ENCODE data around the gene ASMTL.

ASMTL gene

GRCh38 chrX:1444561-1445500 is 7.9 kb downstream of the ASMTL start:
- no peaks in the 10 kb centered on the region; the same call in 1 of the 2 replicates for H3K36me3 ChIP-seq (ENCODE audit: insufficient read depth, low read length)
- no peak for DNase-seq (ENCODE audit: low read depth, low spot score)
- no peak overlapping the region for H3K9ac ChIP-seq (ENCODE audit: insufficient read length)
- H3K27ac ChIP-seq, result no peak overlapping the region
- TF ChIP-seq POLR2AphosphoS5 (IDR thresholded peaks at IDR 0.05; ENCODE audit: borderline replicate concordance, low read depth, low read length) (no peak), EZH2 (IDR thresholded peaks at IDR 0.05) (no peak), FOXP2 (optimal IDR thresholded peaks at IDR 0.05; ENCODE audit: control extremely low read depth, extremely low read length, insufficient read depth) (no peak)
- no peak overlapping the region for H3K4me3 ChIP-seq
- no peaks in the 10 kb centered on the region for H3K9me3 ChIP-seq (ENCODE audit: low read depth, low read length)

GRCh38 chrX:1443496-1444075 is 9.1 kb downstream of the ASMTL start:
- Histone ChIP-seq H3K27ac (no peak overlapping the region), H3K36me3 (ENCODE audit: insufficient read depth, low read length) (no peaks in the 10 kb centered on the region; the same call in 1 of the 2 replicates), H3K4me3 (no peak overlapping the region), H3K9me3 (ENCODE audit: low read depth, low read length) (no peaks in the 10 kb centered on the region), H3K9ac (ENCODE audit: insufficient read length) (no peak overlapping the region)
- no peak for TF ChIP-seq EZH2 (IDR thresholded peaks at IDR 0.05)
- no peak for TF ChIP-seq POLR2AphosphoS5 (IDR thresholded peaks at IDR 0.05; ENCODE audit: borderline replicate concordance, low read depth, low read length)
- TF ChIP-seq FOXP2 (optimal IDR thresholded peaks at IDR 0.05; ENCODE audit: control extremely low read depth, extremely low read length, insufficient read depth), result no peak
- no peak for DNase-seq (ENCODE audit: low read depth, low spot score)

GRCh38 chrX:1442724-1443367 is 9.9 kb downstream of the ASMTL start:
- TF ChIP-seq EZH2 (IDR thresholded peaks at IDR 0.05) (no peak), POLR2AphosphoS5 (IDR thresholded peaks at IDR 0.05; ENCODE audit: borderline replicate concordance, low read depth, low read length) (no peak), FOXP2 (optimal IDR thresholded peaks at IDR 0.05; ENCODE audit: control extremely low read depth, extremely low read length, insufficient read depth) (no peak)
- no peak overlapping the region for H3K9ac ChIP-seq (ENCODE audit: insufficient read length)
- H3K36me3 ChIP-seq (ENCODE audit: insufficient read depth, low read length), result no peaks in the 10 kb centered on the region; the same call in 1 of the 2 replicates
- DNase-seq (ENCODE audit: low read depth, low spot score), result no peak
- no peak overlapping the region for H3K27ac ChIP-seq
- H3K4me3 ChIP-seq, result no peak overlapping the region
- H3K9me3 ChIP-seq (ENCODE audit: low read depth, low read length), result no peaks in the 10 kb centered on the region

GRCh38 chrX:1442016-1442665 is 10.6 kb downstream of the ASMTL start:
- no peak for TF ChIP-seq EZH2 (IDR thresholded peaks at IDR 0.05)
- no peak for TF ChIP-seq POLR2AphosphoS5 (IDR thresholded peaks at IDR 0.05; ENCODE audit: borderline replicate concordance, low read depth, low read length)
- no peak for TF ChIP-seq FOXP2 (optimal IDR thresholded peaks at IDR 0.05; ENCODE audit: control extremely low read depth, extremely low read length, insufficient read depth)
- no peak overlapping the region for H3K27ac ChIP-seq
- H3K4me3 ChIP-seq, result no peak overlapping the region
- no peaks in the 10 kb centered on the region; the same call in 1 of the 2 replicates for H3K36me3 ChIP-seq (ENCODE audit: insufficient read depth, low read length)
- H3K9ac ChIP-seq (ENCODE audit: insufficient read length), result no peak overlapping the region
- H3K9me3 ChIP-seq (ENCODE audit: low read depth, low read length), result no peaks in the 10 kb centered on the region
- no peak for DNase-seq (ENCODE audit: low read depth, low spot score)

- H3K9me3 ChIP-seq (ENCODE audit: low read depth, low read length), result no peaks in the 10 kb centered on the region
- DNase-seq (ENCODE audit: low read depth, low spot score), result no peak
- peaks cover 5% of the 10 kb centered on the region; the same call in 1 of the 2 replicates for H3K36me3 ChIP-seq (ENCODE audit: insufficient read depth, low read length)
- H3K4me3 ChIP-seq, result no peak overlapping the region
- TF ChIP-seq FOXP2 (optimal IDR thresholded peaks at IDR 0.05; ENCODE audit: control extremely low read depth, extremely low read length, insufficient read depth) (no peak), EZH2 (IDR thresholded peaks at IDR 0.05) (no peak), POLR2AphosphoS5 (IDR thresholded peaks at IDR 0.05; ENCODE audit: borderline replicate concordance, low read depth, low read length) (no peak)
- H3K9ac ChIP-seq (ENCODE audit: insufficient read length), result no peak overlapping the region
- no peak overlapping the region for H3K27ac ChIP-seq
Observed at GRCh38 chrX:1440506-1440905, 12.2 kb downstream of the ASMTL start.

GRCh38 chrX:1435241-1435895 is 17.3 kb downstream of the ASMTL start:
- H3K9ac ChIP-seq (ENCODE audit: insufficient read length), result no peak overlapping the region
- DNase-seq (ENCODE audit: low read depth, low spot score), result no peak
- peaks cover 5% of the 10 kb centered on the region; the same call in 1 of the 2 replicates for H3K36me3 ChIP-seq (ENCODE audit: insufficient read depth, low read length)
- no peak overlapping the region for H3K27ac ChIP-seq
- H3K4me3 ChIP-seq, result no peak overlapping the region
- H3K9me3 ChIP-seq (ENCODE audit: low read depth, low read length), result no peaks in the 10 kb centered on the region
- TF ChIP-seq POLR2AphosphoS5 (IDR thresholded peaks at IDR 0.05; ENCODE audit: borderline replicate concordance, low read depth, low read length) (no peak), EZH2 (IDR thresholded peaks at IDR 0.05) (no peak), FOXP2 (optimal IDR thresholded peaks at IDR 0.05; ENCODE audit: control extremely low read depth, extremely low read length, insufficient read depth) (no peak)

- H3K9ac ChIP-seq (ENCODE audit: insufficient read length), result no peak overlapping the region
- no peak overlapping the region for H3K4me3 ChIP-seq
- TF ChIP-seq POLR2AphosphoS5 (IDR thresholded peaks at IDR 0.05; ENCODE audit: borderline replicate concordance, low read depth, low read length) (no peak), FOXP2 (optimal IDR thresholded peaks at IDR 0.05; ENCODE audit: control extremely low read depth, extremely low read length, insufficient read depth) (no peak), EZH2 (IDR thresholded peaks at IDR 0.05) (no peak)
- DNase-seq (ENCODE audit: low read depth, low spot score), result no peak
- no peaks in the 10 kb centered on the region for H3K9me3 ChIP-seq (ENCODE audit: low read depth, low read length)
- H3K36me3 ChIP-seq (ENCODE audit: insufficient read depth, low read length), result peaks cover 5% of the 10 kb centered on the region; the same call in 1 of the 2 replicates
- H3K27ac ChIP-seq, result no peak overlapping the region
Observed at GRCh38 chrX:1434871-1435240, 17.9 kb downstream of the ASMTL start.

Data from SK-N-MC (cell line).